ENCODE results near the gene SCAND1. TPM values are rescaled to one million over a fixed set of nuclear protein-coding genes. Genes with fewer than 3 reads are reported as not detected.
"Not testable (repeated sequence)": the region's sequence is repeated elsewhere in the genome, so short reads cannot be mapped to it uniquely, and the experiment has no call there.

Gene SCAND1
- total RNA-seq, 2 donors from 2014 or later: 44.8 to 55.4 TPM

DNA sequence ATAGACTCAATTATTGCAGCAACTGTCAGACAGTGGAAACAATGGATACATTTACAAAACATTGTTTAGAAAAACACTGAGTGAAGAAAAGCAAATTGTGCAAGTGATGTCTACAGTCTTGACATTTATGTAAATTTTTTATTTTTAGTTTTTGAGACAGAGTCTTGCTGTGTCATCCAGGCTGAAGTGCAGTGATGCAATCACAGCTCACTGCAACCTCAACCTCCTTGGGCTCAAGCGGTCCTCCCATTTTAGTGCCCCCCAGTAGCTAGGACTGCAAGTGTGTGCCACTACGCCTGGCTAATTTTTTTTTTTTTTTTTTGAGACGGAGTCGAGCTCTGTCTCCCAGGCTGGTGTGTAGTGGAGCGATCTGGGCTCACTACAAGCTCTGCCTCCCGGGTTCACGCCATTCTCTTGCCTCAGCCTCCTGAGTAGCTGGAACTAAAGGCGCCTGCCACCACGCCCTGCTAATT is 23.8 kb upstream of the SCAND1 start:
- DNase-seq (ENCODE audit: low spot score) (no peak), ATAC-seq (no peak)
- H3K36me3 Mint-ChIP-seq: no peaks in the 10 kb centered on the region
- peaks cover 0 to 2% of the 10 kb centered on the region in 2 donors for H3K4me1 Mint-ChIP-seq (ENCODE audit: low read depth in 2 of 2)
- peaks cover 0 to 2% of the 10 kb centered on the region in 2 donors for H3K27me3 Mint-ChIP-seq
- H3K27ac Mint-ChIP-seq: no peak overlapping the region
- no peak overlapping the region for H3K4me3 Mint-ChIP-seq
- H3K9me3 Mint-ChIP-seq: no peaks in the 10 kb centered on the region

DNA sequence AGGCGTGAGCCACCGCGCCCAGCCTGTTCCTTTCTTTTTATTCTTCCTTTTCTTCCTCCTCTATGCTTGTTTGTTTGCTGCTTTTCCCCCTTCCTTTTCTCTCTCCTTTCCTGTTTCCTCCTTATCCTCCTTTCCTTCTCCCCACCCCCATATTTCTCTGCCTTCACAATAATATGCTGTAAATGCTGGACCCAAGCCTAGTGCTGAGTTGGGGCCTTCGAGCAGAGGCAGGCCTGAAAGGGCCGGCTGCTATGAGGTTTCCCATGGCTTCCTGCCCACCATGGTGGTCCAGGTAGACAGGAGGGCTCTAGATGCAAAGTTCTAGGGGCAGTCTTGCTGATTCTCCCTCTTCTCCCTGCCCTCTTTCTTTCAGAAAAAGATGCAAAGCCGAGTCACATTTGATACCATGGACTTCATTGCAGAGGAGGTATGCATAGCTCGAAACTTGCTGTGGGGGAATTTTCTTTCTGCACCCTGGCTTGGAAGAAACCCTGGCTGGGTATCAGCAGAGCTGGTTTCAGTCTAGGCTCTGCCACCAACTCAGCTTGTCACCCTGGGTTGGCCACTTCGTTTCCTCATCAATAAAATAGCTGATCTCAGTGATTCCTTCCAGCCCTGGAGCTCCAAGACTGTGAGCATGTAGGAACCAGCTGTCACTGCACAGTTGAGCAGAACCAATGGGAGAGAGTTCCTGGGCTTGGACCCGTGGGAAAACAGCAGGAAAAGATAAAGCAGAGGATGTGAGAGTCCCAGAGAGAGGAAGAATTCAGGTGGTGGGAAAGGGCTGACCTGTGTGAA is 21.5 kb upstream of the SCAND1 start:
- ATAC-seq (no peak), DNase-seq (ENCODE audit: low spot score) (no peak)
- Mint-ChIP-seq H3K9me3 (no peaks in the 10 kb centered on the region), H3K4me3 (no peak overlapping the region), H3K4me1 (ENCODE audit: low read depth in 2 of 2) (no peaks in the 10 kb centered on the region), H3K36me3 (no peaks in the 10 kb centered on the region), H3K27me3 (peaks cover 0 to 2% of the 10 kb centered on the region in 2 donors), H3K27ac (no peak overlapping the region)

DNA sequence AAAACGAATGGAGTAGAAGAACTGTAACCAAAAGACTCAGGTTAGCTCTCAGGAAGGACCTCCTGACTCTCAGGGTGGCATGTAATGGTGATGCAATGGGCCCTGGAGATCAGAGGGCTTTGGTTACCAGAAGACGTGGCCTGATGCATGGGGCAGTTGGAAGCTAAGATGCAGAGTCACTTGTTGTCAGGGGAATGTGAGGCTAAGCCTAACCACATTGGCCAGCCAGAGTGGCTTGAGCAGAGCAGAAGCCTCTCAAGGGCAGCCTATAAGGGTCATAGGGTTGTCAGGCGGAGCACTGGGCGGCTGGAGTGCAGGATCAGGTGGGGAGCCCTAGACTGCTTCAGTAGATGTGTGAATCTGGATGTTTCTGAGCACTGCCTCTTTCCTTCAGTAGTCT is 20.0 kb upstream of the SCAND1 start:
- H3K9me3 Mint-ChIP-seq: no peaks in the 10 kb centered on the region
- H3K4me1 Mint-ChIP-seq (ENCODE audit: low read depth in 2 of 2): no peaks in the 10 kb centered on the region
- DNase-seq (ENCODE audit: low spot score) (no peak), ATAC-seq (no peak)
- H3K27me3 Mint-ChIP-seq: peaks cover 0 to 2% of the 10 kb centered on the region in 2 donors
- H3K36me3 Mint-ChIP-seq: no peaks in the 10 kb centered on the region
- H3K27ac Mint-ChIP-seq: no peak overlapping the region
- no peak overlapping the region for H3K4me3 Mint-ChIP-seq

DNA sequence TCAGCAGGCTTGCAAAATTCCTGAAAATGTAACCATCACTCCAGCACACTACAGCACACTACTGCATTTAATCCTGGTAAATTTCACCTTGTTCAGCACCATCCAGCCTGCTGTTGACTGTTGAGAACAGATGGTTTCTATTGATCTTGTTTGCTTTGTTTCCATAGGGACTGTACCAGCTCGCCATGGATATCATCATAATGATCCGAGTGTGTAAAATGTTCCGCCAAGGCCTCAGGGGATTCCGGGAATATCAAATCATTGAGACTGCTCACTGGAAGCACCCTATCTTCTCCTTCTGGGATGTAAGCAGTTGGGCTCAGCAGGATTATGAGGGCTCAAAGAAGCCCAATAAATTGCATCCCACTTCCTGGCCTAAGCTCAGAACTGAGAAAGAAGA is 18.2 kb upstream of the SCAND1 start:
- Mint-ChIP-seq H3K4me3 (no peak overlapping the region), H3K4me1 (ENCODE audit: low read depth in 2 of 2) (no peaks in the 10 kb centered on the region), H3K36me3 (no peaks in the 10 kb centered on the region), H3K27me3 (peaks cover 0 to 5% of the 10 kb centered on the region in 2 donors), H3K27ac (no peak overlapping the region), H3K9me3 (no peaks in the 10 kb centered on the region)
- DNase-seq (ENCODE audit: low spot score) (no peak), ATAC-seq (no peak)

DNA sequence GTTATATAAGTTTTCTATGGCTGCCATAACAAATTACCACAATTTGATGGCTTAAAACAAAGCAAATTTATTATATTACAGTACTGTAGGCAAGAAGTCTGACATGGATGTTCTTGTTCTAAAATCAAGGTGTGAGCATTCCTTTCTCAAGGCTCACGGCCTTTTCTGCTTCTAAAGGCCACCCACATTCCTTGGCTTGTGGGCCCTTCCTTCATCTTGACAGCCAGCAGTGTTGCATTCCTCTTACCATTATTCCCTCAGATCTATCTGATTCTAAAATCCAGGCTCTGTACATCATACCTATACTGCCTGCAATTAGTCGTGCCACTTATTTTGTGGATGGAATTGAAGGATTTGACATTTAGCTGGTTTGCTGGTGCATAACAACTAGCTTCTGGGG is 17.7 kb upstream of the SCAND1 start:
- H3K4me1 Mint-ChIP-seq (ENCODE audit: low read depth in 2 of 2): no peaks in the 10 kb centered on the region
- no peaks in the 10 kb centered on the region for H3K9me3 Mint-ChIP-seq
- no peak for DNase-seq (ENCODE audit: low spot score)
- no peak overlapping the region for H3K4me3 Mint-ChIP-seq
- no peak for ATAC-seq
- H3K27ac Mint-ChIP-seq: no peak overlapping the region
- no peaks in the 10 kb centered on the region for H3K36me3 Mint-ChIP-seq
- H3K27me3 Mint-ChIP-seq: peaks cover 0 to 4% of the 10 kb centered on the region in 2 donors

DNA sequence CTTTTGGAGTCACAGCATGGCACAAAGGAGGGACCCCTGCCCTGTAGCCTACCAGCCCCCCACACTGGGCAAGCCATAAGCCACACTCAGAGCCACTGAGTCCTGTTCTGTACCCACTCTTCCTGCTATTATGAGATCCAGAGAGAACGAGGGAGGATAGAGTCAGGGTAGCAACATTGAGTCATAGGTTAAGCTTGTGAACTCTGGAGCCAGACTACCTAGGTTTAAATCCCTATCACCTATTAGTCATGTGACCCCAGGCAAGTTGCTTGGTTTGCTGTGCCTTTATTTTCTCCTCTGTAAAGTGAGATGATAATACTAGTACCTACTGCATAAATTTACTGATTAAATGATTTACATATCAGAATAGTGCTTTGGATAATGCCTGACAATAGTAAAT is 14.6 kb upstream of the SCAND1 start:
- Mint-ChIP-seq H3K27ac (no peak overlapping the region), H3K4me1 (ENCODE audit: low read depth in 2 of 2) (no peaks in the 10 kb centered on the region), H3K27me3 (peaks cover 0 to 6% of the 10 kb centered on the region in 2 donors), H3K9me3 (no peaks in the 10 kb centered on the region), H3K36me3 (no peaks in the 10 kb centered on the region), H3K4me3 (no peak overlapping the region)
- ATAC-seq (no peak), DNase-seq (ENCODE audit: low spot score) (no peak)

DNA sequence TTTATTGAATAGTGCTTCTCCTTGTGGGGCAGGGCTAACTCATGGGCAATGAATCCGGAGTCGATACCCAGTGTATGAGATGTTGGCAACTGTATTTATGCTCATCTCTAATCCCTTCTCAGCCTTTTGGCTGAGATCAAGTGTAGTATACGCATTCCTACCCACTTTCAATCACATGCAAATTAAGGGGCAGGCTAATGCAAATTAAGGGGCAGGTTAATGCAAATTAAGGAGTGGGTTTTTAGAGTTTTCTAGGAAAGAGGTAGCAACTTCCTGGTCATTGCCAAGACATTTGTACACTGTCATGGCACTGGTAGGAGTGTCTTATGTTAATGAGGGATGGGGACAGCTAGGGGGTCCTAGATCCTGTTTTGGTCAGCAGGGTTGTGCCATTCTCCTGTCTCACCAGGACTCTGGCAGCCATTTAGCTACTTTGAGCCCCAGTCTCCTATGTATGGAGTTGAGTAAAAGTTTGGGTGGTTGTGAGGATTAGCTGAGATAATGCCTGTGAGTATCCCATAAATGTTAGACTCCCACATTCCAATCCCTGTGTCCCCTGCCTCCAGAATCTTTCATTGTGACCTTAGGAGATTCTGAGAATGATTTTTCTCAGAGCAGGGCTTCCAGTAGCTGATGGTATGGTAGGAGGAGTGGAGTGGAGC is 13.8 kb upstream of the SCAND1 start, which contains the start of gene CNBD2:
Gene CNBD2, plus strand, starts transcription at position 612 of the 662 bp plus-strand sequence. CDS start 173 bp downstream, outside the sequence.
- no peaks in the 10 kb centered on the region for H3K4me1 Mint-ChIP-seq (ENCODE audit: low read depth in 2 of 2)
- H3K36me3 Mint-ChIP-seq: no peaks in the 10 kb centered on the region
- ATAC-seq (no peak), DNase-seq (ENCODE audit: low spot score) (no peak)
- no peak within 1 kb of the TSS for H3K4me3 Mint-ChIP-seq
- peaks cover 0 to 6% of the 10 kb centered on the region in 2 donors for H3K27me3 Mint-ChIP-seq
- H3K9me3 Mint-ChIP-seq: no peaks in the 10 kb centered on the region
- no peak within 1 kb of the TSS for H3K27ac Mint-ChIP-seq

DNA sequence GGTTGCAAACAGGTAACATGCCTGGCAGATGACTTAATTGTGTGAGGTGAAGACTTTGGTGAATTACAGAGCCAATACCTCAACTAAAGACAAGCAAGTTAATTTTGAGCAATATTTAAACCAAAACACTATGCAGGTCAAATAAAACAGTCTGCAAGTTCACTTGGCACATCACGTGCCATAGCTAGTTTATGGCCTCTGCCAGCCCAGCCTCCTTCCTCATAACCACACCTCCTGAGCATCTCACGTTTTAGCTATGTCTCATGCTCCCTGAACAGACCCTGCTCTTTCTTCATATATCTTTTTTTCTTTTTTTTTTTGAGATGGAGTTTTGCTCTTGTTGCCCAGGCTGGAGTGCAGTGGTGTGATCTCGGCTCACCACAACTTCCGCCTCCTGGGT is 9.6 kb upstream of the SCAND1 start:
- H3K9me3 Mint-ChIP-seq: no peaks in the 10 kb centered on the region
- no peaks in the 10 kb centered on the region for H3K4me1 Mint-ChIP-seq (ENCODE audit: low read depth in 2 of 2)
- no peak for ATAC-seq
- no peaks in the 10 kb centered on the region for H3K36me3 Mint-ChIP-seq
- no peak overlapping the region for H3K27ac Mint-ChIP-seq
- no peak overlapping the region for H3K4me3 Mint-ChIP-seq
- peaks cover 0 to 11% of the 10 kb centered on the region in 2 donors for H3K27me3 Mint-ChIP-seq
- no peak for DNase-seq (ENCODE audit: low spot score)

DNA sequence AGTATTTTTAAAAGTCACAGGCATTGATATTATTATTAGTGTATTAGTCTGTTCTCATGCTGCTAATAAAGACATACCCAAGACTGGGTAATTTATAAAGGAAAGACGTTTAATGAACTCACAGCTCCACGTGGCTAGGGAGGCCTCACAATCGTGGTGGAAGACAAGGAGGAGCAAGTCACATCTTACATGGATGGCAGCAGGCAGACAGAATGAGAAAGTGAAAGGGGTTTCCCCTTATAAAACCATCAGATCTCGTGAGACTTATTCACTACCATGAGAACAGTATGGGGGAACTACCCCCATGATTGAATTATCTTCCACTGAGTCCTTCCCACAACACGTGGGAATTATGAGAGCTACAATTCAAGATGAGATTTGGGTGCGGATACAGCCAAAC is 5.0 kb upstream of the SCAND1 start:
- not testable (repeated sequence) for H3K9me3 Mint-ChIP-seq; H3K27ac Mint-ChIP-seq; ATAC-seq; H3K27me3 Mint-ChIP-seq; H3K36me3 Mint-ChIP-seq; H3K4me3 Mint-ChIP-seq; H3K4me1 Mint-ChIP-seq (ENCODE audit: low read depth in 2 of 2); DNase-seq (ENCODE audit: low spot score)

DNA sequence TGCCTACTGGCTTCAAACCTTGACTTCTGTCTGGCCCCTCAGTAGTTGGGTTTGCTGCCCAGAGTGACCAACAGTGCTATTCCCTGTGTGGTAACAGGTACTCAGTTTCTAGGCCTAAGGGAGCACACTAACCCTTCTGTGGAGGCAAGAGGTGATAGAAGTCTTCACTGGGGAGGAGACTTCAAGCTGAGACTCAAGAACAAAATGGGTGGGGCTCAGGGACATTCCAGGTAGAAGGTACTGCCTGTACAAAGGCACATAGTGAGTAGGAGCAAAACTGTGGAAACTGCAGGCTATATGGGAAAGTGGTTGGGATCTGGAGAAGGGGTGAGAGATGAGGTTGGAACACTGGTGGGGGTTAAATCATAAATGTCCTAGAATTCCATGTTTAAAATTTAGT is 2.3 kb upstream of the SCAND1 start:
- Mint-ChIP-seq H3K4me3 (no peak overlapping the region), H3K9me3 (no peaks in the 10 kb centered on the region), H3K4me1 (ENCODE audit: low read depth in 2 of 2) (peaks cover 9 to 19% of the 10 kb centered on the region in 2 donors), H3K27me3 (peaks cover 0 to 5% of the 10 kb centered on the region in 2 donors), H3K27ac (no peak overlapping the region), H3K36me3 (no peaks in the 10 kb centered on the region)
- ATAC-seq (no peak), DNase-seq (ENCODE audit: low spot score) (no peak)

DNA sequence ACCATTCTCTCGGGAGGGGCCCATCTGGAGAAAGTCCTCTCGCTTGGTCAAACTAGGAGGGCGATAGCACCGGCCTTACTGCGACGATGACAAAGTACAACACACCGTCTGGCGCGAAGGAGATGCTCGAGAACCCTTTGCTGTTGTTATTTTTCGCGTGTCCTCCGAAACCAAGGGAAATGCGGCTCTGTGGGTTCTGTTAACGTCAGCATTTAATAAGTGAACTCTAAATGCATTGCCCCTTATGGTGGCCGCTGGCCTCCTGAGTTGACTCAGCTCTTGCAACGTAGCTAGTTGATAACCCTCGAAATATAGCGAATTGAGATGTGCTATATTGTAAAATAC is 577 bp upstream of the SCAND1 start:
- Mint-ChIP-seq H3K27ac (peak overlapping the region; percentile 97 to 98), H3K4me1 (ENCODE audit: low read depth in 2 of 2) (peaks cover 9 to 19% of the 10 kb centered on the region in 2 donors), H3K4me3 (peak overlapping the region; percentile 97), H3K9me3 (no peaks in the 10 kb centered on the region), H3K36me3 (no peaks in the 10 kb centered on the region), H3K27me3 (no peaks in the 10 kb centered on the region)
- ATAC-seq: peak in 1 of 2 donors; percentile 3
- DNase-seq (ENCODE audit: low spot score): no peak

DNA sequence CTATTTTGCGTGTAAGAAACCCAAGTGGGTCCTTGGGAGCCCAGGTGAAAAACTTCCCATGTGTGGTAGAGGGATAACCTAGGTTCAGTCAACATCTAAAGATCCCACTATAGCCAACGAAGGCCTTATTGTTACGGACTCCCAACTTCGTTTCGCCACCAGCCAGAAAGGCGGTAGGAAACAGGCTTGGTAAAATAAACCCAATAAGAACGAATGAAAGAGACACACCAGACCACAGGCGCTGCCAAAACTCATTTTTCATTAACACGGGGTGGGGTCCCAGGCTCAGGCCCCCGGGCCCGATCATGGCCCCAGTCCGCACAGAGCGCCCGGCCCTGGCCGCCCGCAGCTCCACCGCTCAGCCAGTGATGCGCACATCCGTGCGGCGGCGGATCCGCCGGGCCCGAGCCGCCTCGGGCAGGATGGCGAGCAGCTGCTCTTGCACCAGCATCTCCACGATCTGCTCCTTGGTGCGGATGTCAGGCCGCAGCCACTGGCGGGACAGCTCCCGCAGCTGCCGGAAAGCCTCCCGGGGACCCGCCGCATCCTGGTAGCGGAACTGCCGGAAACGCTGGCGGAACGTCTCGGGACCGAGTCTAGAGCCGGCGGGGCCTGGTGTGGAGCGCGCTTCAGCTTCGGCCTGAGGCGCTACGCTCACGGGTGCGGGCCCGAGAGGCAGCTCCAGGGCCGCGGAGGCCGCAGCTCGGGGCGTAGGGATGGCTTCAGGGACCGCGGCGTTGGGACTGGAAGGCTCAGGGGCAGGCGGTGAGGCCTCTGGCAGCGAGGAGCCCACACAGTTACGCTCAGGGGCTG is 709 bp downstream of the SCAND1 start:
- Mint-ChIP-seq H3K27me3 (no peaks in the 10 kb centered on the region), H3K36me3 (no peaks in the 10 kb centered on the region), H3K9me3 (no peaks in the 10 kb centered on the region), H3K27ac (peak overlapping the region; percentile 97 to 98), H3K4me1 (ENCODE audit: low read depth in 2 of 2) (peaks cover 9 to 19% of the 10 kb centered on the region in 2 donors), H3K4me3 (peak overlapping the region; percentile 97)
- ATAC-seq (peak; percentile 56 to 62), DNase-seq (ENCODE audit: low spot score) (peak; percentile 83)

DNA sequence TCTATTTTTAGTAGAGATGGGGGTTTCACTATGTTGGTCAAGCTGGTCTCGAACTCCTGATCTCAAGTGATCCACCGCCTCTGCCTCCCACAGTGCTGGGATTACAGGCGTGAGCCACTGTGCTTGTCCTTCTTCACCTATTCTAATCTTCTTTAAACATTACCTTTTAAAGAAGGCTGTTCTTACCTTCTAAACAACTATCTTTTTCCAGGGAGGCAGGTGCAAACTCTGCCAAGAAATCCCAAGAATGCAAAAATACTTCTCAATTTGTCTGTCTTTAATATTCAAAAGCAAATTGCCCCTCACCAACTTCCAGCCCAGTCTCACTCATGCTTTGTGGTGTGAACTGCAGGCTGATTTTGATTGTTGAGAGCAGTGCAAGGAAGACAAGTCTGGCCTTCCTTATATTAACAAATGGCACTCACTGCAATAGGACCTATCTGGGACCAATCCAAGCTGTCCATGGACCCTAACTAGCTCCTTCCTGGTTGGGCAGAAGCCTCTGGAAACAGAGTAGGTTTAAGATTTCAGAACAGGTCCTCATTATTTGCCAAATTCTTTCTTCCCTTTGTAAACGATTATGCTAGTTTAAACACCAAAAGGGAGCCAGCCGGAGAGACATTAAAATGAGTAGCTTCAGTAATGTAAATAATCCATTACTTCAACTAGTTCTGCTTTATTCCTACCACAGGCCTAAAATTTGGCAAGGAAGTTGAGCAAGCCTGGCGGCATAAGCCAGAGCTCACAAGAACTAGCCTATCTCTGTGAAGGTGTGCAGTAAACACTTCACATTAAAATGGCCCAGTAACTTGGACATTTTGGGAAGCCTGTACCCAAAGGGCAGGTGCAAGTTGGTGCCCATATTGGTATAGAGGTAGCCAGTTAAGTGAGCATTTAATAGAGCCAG is 1.6 kb downstream of the SCAND1 start:
- H3K36me3 Mint-ChIP-seq: no peaks in the 10 kb centered on the region
- no peaks in the 10 kb centered on the region for H3K27me3 Mint-ChIP-seq
- H3K4me3 Mint-ChIP-seq: peak overlapping the region; percentile 97
- peaks cover 9 to 19% of the 10 kb centered on the region in 2 donors for H3K4me1 Mint-ChIP-seq (ENCODE audit: low read depth in 2 of 2)
- H3K27ac Mint-ChIP-seq: peak overlapping the region; percentile 97 to 98
- ATAC-seq (no peak), DNase-seq (ENCODE audit: low spot score) (no peak)
- no peaks in the 10 kb centered on the region for H3K9me3 Mint-ChIP-seq

Data from natural killer cell treated with Interleukin-12 subunit alpha and Interleukin-12 subunit beta and Interleukin-15 and Interleukin-18, amount 100 ng/mL, for 72 hours (primary cell).